Effector memory CD4-positive, alpha-beta T cell (primary cell): ENCODE data around the gene HSD17B13.

Experiments
- DNase-seq, 3 donors: peaks; one replicate each; pipeline ENCODE4 v3.0.0-alpha.2; 2020
- H3K27ac ChIP-seq: 2 replicates; pipeline ENCODE4 v1.7.0; 2013; ENCODE audit warnings: mild to moderate bottlenecking, low read length, moderate library complexity; ENCODE audit not compliant: insufficient read depth, poor library complexity, severe bottlenecking
- H3K27me3 ChIP-seq: replicated peaks from 2 replicates; pipeline ENCODE4 v1.7.0; 2013; ENCODE audit warnings: mild to moderate bottlenecking, low read length; ENCODE audit not compliant: insufficient read depth, control insufficient read depth, poor library complexity, severe bottlenecking
- H3K36me3 ChIP-seq: 2 replicates; pipeline ENCODE4 v1.7.0; 2013; ENCODE audit warnings: mild to moderate bottlenecking, low read length, moderate library complexity; ENCODE audit not compliant: control insufficient read depth, insufficient read depth
- H3K4me1 ChIP-seq: 2 replicates; pipeline ENCODE4 v1.7.0; 2013; ENCODE audit warnings: low read length, mild to moderate bottlenecking; ENCODE audit not compliant: control insufficient read depth, insufficient read depth, poor library complexity, severe bottlenecking
- H3K4me3 ChIP-seq: 2 replicates; pipeline ENCODE4 v1.7.0; 2013; ENCODE audit warnings: low read length, low read depth, mild to moderate bottlenecking; ENCODE audit not compliant: insufficient read depth, poor library complexity, severe bottlenecking
- H3K9me3 ChIP-seq: 2 replicates; pipeline ENCODE4 v1.7.0; 2013; ENCODE audit warnings: mild to moderate bottlenecking, low read length, moderate library complexity; ENCODE audit not compliant: control insufficient read depth

HSD17B13 gene

DNA sequence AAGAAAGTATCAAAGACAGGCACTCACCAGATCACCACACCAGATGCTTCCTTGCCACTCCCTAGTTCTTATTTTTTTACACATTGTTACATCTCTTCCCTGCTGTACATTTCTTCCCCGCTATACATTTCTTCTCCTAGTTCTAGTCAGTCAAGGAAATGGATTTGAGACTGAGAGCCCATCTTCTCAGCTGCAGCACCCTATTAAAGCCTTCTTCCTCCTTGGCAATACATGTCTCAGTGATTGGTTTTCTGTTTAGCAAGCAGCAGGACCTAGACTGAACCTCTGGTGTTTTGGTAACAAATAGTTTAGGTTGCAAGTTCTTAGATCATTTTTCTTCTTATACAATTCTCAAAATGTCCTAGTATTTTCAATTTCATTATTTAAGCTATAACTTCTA, 66.9 kb downstream of the HSD17B13 start:
- Histone ChIP-seq H3K27me3 (no peaks in the 10 kb centered on the region), H3K27ac (no peak overlapping the region), H3K36me3 (no peaks in the 10 kb centered on the region), H3K4me1 (no peaks in the 10 kb centered on the region), H3K4me3 (no peak overlapping the region), H3K9me3 (peaks cover 3% of the 10 kb centered on the region)
- no peak for DNase-seq
